22Rv1 (cell line): ENCODE data around the gene SYNJ2.

Experiments used
- CTCF ChIP-seq: fragments of 450-650 bp; IDR thresholded peaks from 2 replicates; pipeline ENCODE4 v1.5.1; 2017; ENCODE audit warnings: mild to moderate bottlenecking
- ZFX ChIP-seq: fragments of 450-650 bp; IDR thresholded peaks from 2 replicates; pipeline ENCODE4 v1.6.1; 2017; ENCODE audit warnings: antibody characterized with exemption, borderline replicate concordance

- TF ChIP-seq CTCF (no peak), ZFX (no peak)
Observed at GRCh38 chr6:158041370-158041769, 59.7 kb downstream of the SYNJ2 start.
